H9 (cell line): ENCODE measurements around the gene DPCD. TPM values are rescaled to one million over a fixed set of nuclear protein-coding genes. Genes with fewer than 3 reads are reported as not detected.

Experiments used
- DNase-seq: peaks from one replicate; pipeline ENCODE4 v3.0.0-alpha.2; 2017
- H2AFZ ChIP-seq: one replicate; pipeline ENCODE4 v1.6.1; 2013; ENCODE audit warnings: mild to moderate bottlenecking, low read length, control low read depth, moderate library complexity
- H2AK5ac ChIP-seq: 2 replicates; pipeline ENCODE4 v1.6.1; 2013; ENCODE audit warnings: low read length, control low read depth, mixed read lengths; ENCODE audit not compliant: insufficient read length
- H2BK120ac ChIP-seq: one replicate; pipeline ENCODE4 v1.6.1; 2013; ENCODE audit warnings: low read depth, mild to moderate bottlenecking, low read length, control low read depth, inconsistent platforms; ENCODE audit not compliant: poor library complexity, severe bottlenecking
- H2BK12ac ChIP-seq: 2 replicates; pipeline ENCODE4 v1.6.1; 2013; ENCODE audit warnings: low read length, control low read depth, mixed read lengths, low read depth; ENCODE audit not compliant: insufficient read length
- H2BK15ac ChIP-seq: 2 replicates; pipeline ENCODE4 v1.6.1; 2013; ENCODE audit warnings: low read depth, low read length, control low read depth
- H2BK20ac ChIP-seq: one replicate; pipeline ENCODE4 v1.6.1; 2013; ENCODE audit warnings: low read depth, mild to moderate bottlenecking, low read length, control low read depth, inconsistent platforms; ENCODE audit not compliant: poor library complexity, severe bottlenecking
- H2BK5ac ChIP-seq: 2 replicates; pipeline ENCODE4 v1.6.1; 2013; ENCODE audit warnings: low read length, control low read depth, mixed read lengths; ENCODE audit not compliant: insufficient read length
- H3K14ac ChIP-seq: 2 replicates; pipeline ENCODE4 v1.6.1; 2013; ENCODE audit warnings: low read length, control low read depth; ENCODE audit not compliant: insufficient read depth
- H3K18ac ChIP-seq: 2 replicates; pipeline ENCODE4 v1.6.1; 2013; ENCODE audit warnings: low read depth, mild to moderate bottlenecking, mixed read lengths, low read length, control low read depth; ENCODE audit not compliant: insufficient read length
- H3K23ac ChIP-seq: 2 replicates; pipeline ENCODE4 v1.6.1; 2013; ENCODE audit warnings: low read length, control low read depth, mixed read lengths, low read depth; ENCODE audit not compliant: insufficient read length
- H3K23me2 ChIP-seq: 2 replicates; pipeline ENCODE4 v1.6.1; 2013; ENCODE audit warnings: low read depth, mild to moderate bottlenecking, mixed read lengths, low read length, control low read depth; ENCODE audit not compliant: insufficient read length, poor library complexity, severe bottlenecking
- H3K27ac ChIP-seq: 2 replicates; pipeline ENCODE4 v1.5.1; 2013; ENCODE audit warnings: low read length, control low read depth, mixed read lengths, low read depth; ENCODE audit not compliant: insufficient read length
- H3K27me3 ChIP-seq: 2 replicates; pipeline ENCODE4 v1.6.1; 2013; ENCODE audit warnings: low read length, control low read depth, inconsistent platforms; ENCODE audit not compliant: insufficient read depth
- H3K4ac ChIP-seq: 2 replicates; pipeline ENCODE4 v1.6.1; 2013; ENCODE audit warnings: low read depth, mild to moderate bottlenecking, control low read depth, inconsistent platforms, low read length, moderate library complexity
- H3K4me1 ChIP-seq: 2 replicates; pipeline ENCODE4 v1.6.1; 2013; ENCODE audit warnings: low read length, control low read depth, inconsistent platforms; ENCODE audit not compliant: insufficient read depth
- H3K4me2 ChIP-seq: 2 replicates; pipeline ENCODE4 v1.6.1; 2013; ENCODE audit warnings: low read length, control low read depth, mixed read lengths; ENCODE audit not compliant: insufficient read length, insufficient read depth
- H3K56ac ChIP-seq: 2 replicates; pipeline ENCODE4 v1.6.1; 2013; ENCODE audit warnings: low read depth, mild to moderate bottlenecking, mixed read lengths, low read length, control low read depth; ENCODE audit not compliant: insufficient read length
- H3K79me1 ChIP-seq: 2 replicates; pipeline ENCODE4 v1.6.1; 2013; ENCODE audit warnings: low read depth, mild to moderate bottlenecking, moderate library complexity, low read length, control low read depth, inconsistent platforms; ENCODE audit not compliant: insufficient read depth, poor library complexity, severe bottlenecking
- H3K79me2 ChIP-seq: 2 replicates; pipeline ENCODE4 v1.6.1; 2013; ENCODE audit warnings: low read length, control low read depth, inconsistent platforms; ENCODE audit not compliant: insufficient read depth
- H3K9ac ChIP-seq: 2 replicates; pipeline ENCODE4 v1.6.1; 2013; ENCODE audit warnings: low read length, control low read depth, mixed read lengths; ENCODE audit not compliant: insufficient read length; ENCODE audit errors: extremely low read depth
- H3K9me3 ChIP-seq: one replicate; pipeline ENCODE4 v1.6.1; 2013; ENCODE audit warnings: low read depth, low read length, inconsistent platforms; ENCODE audit not compliant: control insufficient read depth
- H3T11ph ChIP-seq: one replicate; pipeline ENCODE4 v1.6.1; 2013; ENCODE audit warnings: mild to moderate bottlenecking, low read length, control low read depth, inconsistent platforms
- H4K20me1 ChIP-seq: one replicate; pipeline ENCODE4 v1.6.1; 2013; ENCODE audit not compliant: control insufficient read depth, insufficient read length, insufficient read depth
- H4K5ac ChIP-seq: 2 replicates; pipeline ENCODE4 v1.6.1; 2013; ENCODE audit warnings: low read depth, mild to moderate bottlenecking, mixed read lengths, low read length, control low read depth; ENCODE audit not compliant: insufficient read length
- H4K8ac ChIP-seq: replicated peaks from 2 replicates; pipeline ENCODE4 v1.6.1; 2013; ENCODE audit warnings: low read length, control low read depth, mixed read lengths, low read depth; ENCODE audit not compliant: insufficient read length
- H4K91ac ChIP-seq: 2 replicates; pipeline ENCODE4 v1.6.1; 2013; ENCODE audit warnings: low read depth, mild to moderate bottlenecking, moderate library complexity, mixed read lengths, low read length, control low read depth; ENCODE audit not compliant: insufficient read length
- H3K27ac Mint-ChIP-seq, 3 experiments: 2 replicates in 2 of 3; 3 replicates in 1 of 3; pipeline ENCODE4 v1.8.0; 2020 to 2021; ENCODE audit warnings: mixed read lengths in 3 of 3, mild to moderate bottlenecking in 1 of 3, moderate library complexity in 1 of 3
- H3K27me3 Mint-ChIP-seq: 2 replicates; pipeline ENCODE4 v1.8.0; 2021; ENCODE audit warnings: low read depth, mild to moderate bottlenecking, moderate library complexity, mixed read lengths
- H3K36me3 Mint-ChIP-seq, 3 experiments: 2 replicates in 2 of 3; 3 replicates in 1 of 3; pipeline ENCODE4 v1.8.0; 2020 to 2021; ENCODE audit warnings: low read depth in 3 of 3, mixed read lengths in 3 of 3; ENCODE audit not compliant: insufficient read depth in 1 of 3
- H3K4me1 Mint-ChIP-seq, 2 experiments: 2 replicates each; pipeline ENCODE4 v1.8.0; 2020; ENCODE audit warnings: mixed read lengths in 2 of 2
- H3K4me3 Mint-ChIP-seq, 2 experiments: 2 replicates in 1 of 2; 3 replicates in 1 of 2; pipeline ENCODE4 v1.8.0; 2020 to 2021; ENCODE audit warnings: mild to moderate bottlenecking in 2 of 2, mixed read lengths in 2 of 2, moderate library complexity in 1 of 2
- H3K9me3 Mint-ChIP-seq, 2 experiments: 2 replicates in 1 of 2; 3 replicates in 1 of 2; pipeline ENCODE4 v1.8.0; 2020; ENCODE audit warnings: mild to moderate bottlenecking in 2 of 2, mixed read lengths in 2 of 2, moderate library complexity in 1 of 2
- WGBS: extraction: QIAGEN DNeasy Blood & Tissue Kit; methylation state at CpG from one replicate; pipeline ENCODE4 v1.1.7; 2013; ENCODE audit warnings: missing lambda C conversion rate, low lambda C conversion rate, mixed read lengths; ENCODE audit not compliant: insufficient read length; ENCODE audit errors: extremely low coverage; 5-methylcytosine and 5-hydroxymethylcytosine counted together
- total RNA-seq: library from RNA; stranded (reverse); gene quantifications from 2 replicates; pipeline ENCODE4 v1.2.1, GENCODE V29; 2021
- TF ChIP-seq, protein P1 (sequence below): fragments of 200-600 bp; sonication (generic); conservative IDR thresholded peaks from 3 replicates; pipeline ENCODE4 v1.8.0; 2021; ENCODE audit warnings: antibody characterized with exemption, mild to moderate bottlenecking

DPCD gene
- total RNA-seq, 1 experiment from 2014 or later, result 21.8 TPM

DNA sequence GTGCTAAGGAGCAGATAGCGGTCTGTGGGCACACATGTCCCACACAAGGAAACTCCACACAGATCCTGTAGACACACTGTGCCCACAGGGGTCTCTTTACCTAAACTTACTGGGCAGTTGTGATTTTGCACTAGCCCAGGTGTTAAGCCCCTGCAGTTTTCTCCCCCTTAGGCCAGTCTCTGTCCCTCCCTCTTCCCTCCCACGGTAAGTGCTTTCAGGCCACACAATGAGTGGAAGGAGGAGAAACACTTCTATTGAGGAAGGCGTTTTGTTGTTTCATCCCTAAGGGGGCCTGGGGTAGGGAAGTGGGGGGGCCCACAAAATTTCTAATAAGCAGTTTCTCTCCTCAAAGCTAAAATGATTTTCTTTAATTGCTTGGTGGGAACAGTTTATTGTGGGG lies 55.4 kb downstream of the DPCD start:
- no peak overlapping the region for H4K5ac ChIP-seq
- no peak overlapping the region; the same call in 1 of the 2 replicates for H3K4ac ChIP-seq
- peaks cover 5% of the 10 kb centered on the region for H4K20me1 ChIP-seq
- H2BK20ac ChIP-seq, result no peak overlapping the region
- peaks cover 1 to 28% (median 16%) of the 10 kb centered on the region in 3 experiments; a peak in 6 of 7 replicates for H3K36me3 Mint-ChIP-seq
- TF ChIP-seq, protein P1, sequence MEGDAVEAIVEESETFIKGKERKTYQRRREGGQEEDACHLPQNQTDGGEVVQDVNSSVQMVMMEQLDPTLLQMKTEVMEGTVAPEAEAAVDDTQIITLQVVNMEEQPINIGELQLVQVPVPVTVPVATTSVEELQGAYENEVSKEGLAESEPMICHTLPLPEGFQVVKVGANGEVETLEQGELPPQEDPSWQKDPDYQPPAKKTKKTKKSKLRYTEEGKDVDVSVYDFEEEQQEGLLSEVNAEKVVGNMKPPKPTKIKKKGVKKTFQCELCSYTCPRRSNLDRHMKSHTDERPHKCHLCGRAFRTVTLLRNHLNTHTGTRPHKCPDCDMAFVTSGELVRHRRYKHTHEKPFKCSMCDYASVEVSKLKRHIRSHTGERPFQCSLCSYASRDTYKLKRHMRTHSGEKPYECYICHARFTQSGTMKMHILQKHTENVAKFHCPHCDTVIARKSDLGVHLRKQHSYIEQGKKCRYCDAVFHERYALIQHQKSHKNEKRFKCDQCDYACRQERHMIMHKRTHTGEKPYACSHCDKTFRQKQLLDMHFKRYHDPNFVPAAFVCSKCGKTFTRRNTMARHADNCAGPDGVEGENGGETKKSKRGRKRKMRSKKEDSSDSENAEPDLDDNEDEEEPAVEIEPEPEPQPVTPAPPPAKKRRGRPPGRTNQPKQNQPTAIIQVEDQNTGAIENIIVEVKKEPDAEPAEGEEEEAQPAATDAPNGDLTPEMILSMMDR, result no peak
- no peak overlapping the region for H3T11ph ChIP-seq
- no peak overlapping the region for H3K56ac ChIP-seq
- H2BK120ac ChIP-seq, result no peak overlapping the region
- DNase-seq, result no peak
- peaks cover 2% of the 10 kb centered on the region for H3K23me2 ChIP-seq
- H3K9me3 ChIP-seq, result no peaks in the 10 kb centered on the region
- peak overlapping the region; percentile 22 for H2AK5ac ChIP-seq
- peak overlapping the region; percentile 24 for H3K27ac ChIP-seq
- no CpG with 5 or more reads among the region's 3 CpGs for WGBS
- no peak overlapping the region for H4K8ac ChIP-seq
- no peaks in the 10 kb centered on the region for H3K79me2 ChIP-seq
- no peaks in the 10 kb centered on the region for H3K27me3 Mint-ChIP-seq
- no peaks in the 10 kb centered on the region for H3K79me1 ChIP-seq
- H3K9me3 Mint-ChIP-seq, result no peaks in the 10 kb centered on the region
- peaks cover 43 to 53% of the 10 kb centered on the region in 2 experiments for H3K4me1 Mint-ChIP-seq
- no peak overlapping the region for H3K23ac ChIP-seq
- no peaks in the 10 kb centered on the region for H3K27me3 ChIP-seq
- H4K91ac ChIP-seq, result no peak overlapping the region
- no peak overlapping the region for H2BK5ac ChIP-seq
- no peak overlapping the region for H3K4me2 ChIP-seq
- H3K14ac ChIP-seq, result peak overlapping the region; percentile 52; the same call in 1 of the 2 replicates
- H3K27ac Mint-ChIP-seq, result peak overlapping the region; percentile 96 to 98 (median 97)
- H2BK15ac ChIP-seq, result no peak overlapping the region
- H3K18ac ChIP-seq, result peak overlapping the region; percentile 45
- peaks cover 24% of the 10 kb centered on the region; the same call in 1 of the 2 replicates for H3K4me1 ChIP-seq
- H2BK12ac ChIP-seq, result peak overlapping the region; percentile 11
- no peak overlapping the region for H2AFZ ChIP-seq
- H3K9ac ChIP-seq, result no peak overlapping the region
- H3K4me3 Mint-ChIP-seq, result peak overlapping the region; percentile 30 to 56; a peak in 4 of 5 replicates
